ENCODE data around the gene SLC16A6.
"Not testable (repeated sequence)": the region's sequence is repeated elsewhere in the genome, so short reads cannot be mapped to it uniquely, and the experiment has no call there.

SLC16A6 gene

GRCh38 chr17:68289473-68289872, 1.5 kb downstream of the SLC16A6 start:
- no peak for DNase-seq

GRCh38 chr17:68288804-68289203, 2.1 kb downstream of the SLC16A6 start:
- DNase-seq: no peak

DNA sequence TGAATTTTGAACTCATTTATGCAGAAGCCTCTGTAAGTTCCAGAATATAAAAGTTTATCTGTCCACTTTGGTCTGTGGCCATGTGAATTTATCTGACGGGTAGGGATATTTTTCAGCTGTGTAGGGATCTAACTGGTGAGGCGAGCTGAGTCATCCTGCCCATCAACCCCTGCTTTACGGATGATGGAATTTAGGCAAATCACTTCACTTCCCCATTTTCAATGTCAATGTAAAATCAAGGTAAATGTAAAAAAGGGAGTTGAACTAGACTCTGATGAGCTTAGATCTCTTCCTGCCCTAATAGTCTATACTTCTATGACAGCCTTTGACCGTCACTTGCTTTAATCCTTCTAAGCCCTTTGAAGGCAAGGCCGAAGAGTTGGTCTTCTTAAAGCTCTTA, 2.6 kb downstream of the SLC16A6 start:
- DNase-seq: peak; percentile 74

DNA sequence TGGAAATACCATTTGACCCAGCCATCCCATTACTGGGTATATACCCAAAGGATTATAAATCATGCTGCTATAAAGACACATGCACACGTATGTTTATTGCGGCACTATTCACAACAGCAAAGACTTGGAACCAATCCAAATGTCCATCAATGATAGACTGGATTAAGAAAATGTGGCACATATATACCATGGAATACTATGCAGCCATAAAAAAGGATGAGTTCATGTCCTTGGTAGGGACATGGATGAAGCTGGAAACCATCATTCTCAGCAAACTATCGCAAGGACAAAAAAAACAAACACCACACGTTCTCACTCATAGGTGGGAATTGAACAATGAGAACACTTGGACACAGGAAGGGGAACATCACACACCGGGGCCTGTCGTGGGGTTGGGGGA, 9.0 kb downstream of the SLC16A6 start:
- not testable (repeated sequence) for DNase-seq

DNA sequence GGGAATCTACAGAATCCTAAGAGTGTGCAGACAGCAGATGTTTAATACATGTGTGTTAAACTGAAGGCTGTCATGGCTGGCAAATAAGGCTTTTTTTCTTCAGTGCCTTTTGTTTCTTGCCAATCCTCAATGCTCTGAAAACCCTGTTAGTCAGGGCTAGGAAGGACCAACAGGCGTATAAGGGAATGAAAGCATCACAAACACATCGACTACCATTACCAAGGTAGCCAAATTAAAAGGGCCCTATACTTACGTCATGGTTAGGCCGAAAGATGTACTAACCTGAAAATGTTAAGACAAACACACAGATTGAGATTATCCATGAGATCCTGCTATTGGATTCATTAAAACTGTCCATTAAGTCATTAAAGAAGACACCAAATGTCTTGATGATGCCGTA, 13.1 kb downstream of the SLC16A6 start:
- DNase-seq: no peak

- DNase-seq: not testable (repeated sequence)
These were observed 14.6 kb downstream of the SLC16A6 start for GRCh38 chr17:68276339-68276738.

DNA sequence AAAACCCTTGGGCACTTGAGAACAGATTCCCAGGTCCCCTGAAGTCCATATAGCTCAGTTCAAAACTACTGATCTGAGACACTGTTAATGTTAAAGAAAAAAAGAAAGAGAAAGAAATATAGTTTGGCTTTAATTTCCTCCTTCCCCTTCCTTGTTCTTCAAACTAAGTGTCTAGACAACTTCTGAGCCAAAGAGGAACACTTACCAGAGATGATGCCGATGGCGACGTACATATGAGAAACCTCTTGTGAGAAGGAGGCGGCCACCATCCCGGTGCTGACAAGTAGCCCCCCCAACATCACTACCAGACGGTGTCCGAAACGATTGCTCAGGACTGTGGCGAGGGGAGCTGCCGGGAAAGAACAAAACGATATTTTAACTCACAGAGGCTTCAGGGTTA, 17.2 kb downstream of the SLC16A6 start:
- DNase-seq: no peak

DNA sequence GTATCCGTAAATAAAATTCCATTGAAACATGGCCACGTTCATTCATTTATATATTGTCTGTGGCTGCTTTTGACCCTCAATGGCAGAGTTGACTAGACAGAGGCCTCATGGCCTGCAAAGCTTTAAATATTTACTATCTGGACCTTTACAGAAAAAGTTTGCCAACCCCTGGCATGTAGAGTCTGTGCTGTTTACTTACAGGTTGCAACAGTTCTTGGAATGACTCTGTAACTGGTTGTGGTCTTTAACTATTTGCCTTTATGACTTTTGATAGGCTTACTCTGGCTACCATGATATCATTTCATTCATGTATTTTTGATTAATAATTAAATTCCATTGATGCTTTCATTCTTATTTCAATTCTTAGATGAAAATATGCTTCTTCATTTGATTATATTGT, 25.1 kb downstream of the SLC16A6 start:
- not testable (repeated sequence) for DNase-seq

GRCh38 chr17:68263101-68263681, 27.7 kb downstream of the SLC16A6 start:
- DNase-seq: peak; percentile 82

- DNase-seq: not testable (repeated sequence)
These were observed 28.5 kb downstream of the SLC16A6 start for GRCh38 chr17:68262467-68262866.

GRCh38 chr17:68260051-68260762, 30.7 kb downstream of the SLC16A6 start:
- no peak for DNase-seq

DNA sequence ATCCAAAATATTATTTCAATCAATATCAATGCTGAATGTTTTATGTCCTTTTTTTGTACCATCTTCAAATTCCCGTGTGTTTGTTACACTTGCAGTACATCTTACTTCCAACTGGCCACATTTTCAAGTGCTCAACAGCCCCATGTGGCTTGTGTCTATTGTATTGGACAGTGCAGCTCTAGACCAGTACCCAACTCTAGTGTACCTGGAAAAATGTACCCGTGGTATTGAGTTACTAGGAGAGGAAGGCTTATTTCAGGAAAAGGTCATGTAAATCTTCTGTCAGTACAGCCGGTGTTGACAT, 31.3 kb downstream of the SLC16A6 start:
- DNase-seq: not testable (repeated sequence)

GRCh38 chr17:68258890-68259647, 31.9 kb downstream of the SLC16A6 start:
- DNase-seq: not testable (repeated sequence)

GRCh38 chr17:68257934-68258333, 33.0 kb downstream of the SLC16A6 start:
- DNase-seq: no peak

GRCh38 chr17:68256701-68257100, 34.2 kb downstream of the SLC16A6 start:
- DNase-seq: not testable (repeated sequence)

GRCh38 chr17:68255731-68256538, 35.0 kb downstream of the SLC16A6 start:
- DNase-seq: peak; percentile 87

GRCh38 chr17:68255151-68255550, 35.8 kb downstream of the SLC16A6 start:
- no peak for DNase-seq

GRCh38 chr17:68253426-68253825, 37.5 kb downstream of the SLC16A6 start:
- DNase-seq: not testable (repeated sequence)

DNA sequence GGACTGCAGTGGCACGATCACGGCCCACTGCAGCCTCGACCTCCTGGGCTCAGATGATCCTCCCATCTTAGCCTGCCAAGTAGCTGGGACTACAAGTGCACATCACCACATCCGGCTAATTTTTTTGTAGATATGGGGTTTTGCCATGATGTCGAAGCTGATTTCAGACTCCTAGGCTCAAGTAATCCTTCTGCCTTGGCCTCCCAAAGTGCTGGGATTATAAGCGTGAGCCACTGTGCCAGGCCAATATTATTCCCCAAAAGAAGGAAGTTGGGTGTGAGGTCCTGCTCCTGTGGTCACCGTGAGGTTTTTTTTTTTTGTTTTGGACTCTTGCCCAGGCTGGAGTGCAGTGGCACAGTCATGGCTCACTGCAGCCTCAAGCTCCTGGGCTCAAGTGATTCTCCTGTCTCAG, 41.6 kb downstream of the SLC16A6 start:
- DNase-seq: peak; percentile 81

GRCh38 chr17:68248891-68249290, 42.0 kb downstream of the SLC16A6 start:
- peak; percentile 42 for DNase-seq

GRCh38 chr17:68248199-68248825, 42.6 kb downstream of the SLC16A6 start:
- DNase-seq: peak; percentile 68

DNA sequence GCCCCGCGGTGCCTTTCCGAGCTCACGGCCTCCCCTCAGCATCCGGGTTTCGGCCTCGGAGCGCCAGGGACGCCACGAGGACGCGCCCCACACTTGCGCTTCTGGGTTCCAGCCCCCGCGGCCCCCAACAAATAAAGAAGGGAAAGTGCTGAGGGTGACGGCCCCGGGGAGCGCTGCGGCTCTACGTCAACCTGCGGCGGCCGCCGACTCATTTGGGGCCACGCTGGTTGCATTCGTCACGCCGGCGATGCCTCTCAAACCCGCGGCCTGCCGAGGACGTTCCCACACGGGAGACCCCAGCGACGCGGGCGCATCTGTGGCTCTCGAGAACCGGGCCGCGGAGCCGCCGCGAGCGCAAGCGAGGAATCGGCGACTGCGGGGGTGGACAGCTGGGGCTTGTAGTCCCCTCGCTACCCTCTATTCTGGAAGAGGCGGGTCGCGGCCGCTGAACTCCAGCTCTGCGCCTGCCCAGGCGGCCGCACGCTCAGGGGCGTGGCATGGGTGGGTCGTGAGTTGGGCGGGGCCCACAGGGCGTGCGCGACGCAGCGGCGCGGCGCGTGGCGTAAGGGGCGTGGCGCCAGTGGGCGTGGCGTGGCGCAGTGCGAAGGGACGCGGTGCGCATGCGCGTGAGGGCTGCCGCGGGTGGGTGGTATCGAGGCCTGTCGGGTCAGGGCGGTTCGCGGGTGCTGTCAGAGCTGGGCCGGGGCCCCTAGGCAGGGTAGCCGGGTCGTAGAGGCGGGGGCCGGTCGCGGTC, 43.3 kb downstream of the SLC16A6 start, which contains the start of gene AMZ2:
AMZ2 (plus strand) TSS at position 599 of the 754 bp plus-strand sequence. CDS start 2,145 bp downstream, outside the sequence.
- peak; percentile 95 for DNase-seq
